Activated CD4-positive, alpha-beta T cell treated with anti-CD3 and anti-CD28 coated beads, Interleukin-10, Interleukin-2, amounts not matched to agents 100 ng/mL and 50 ng/mL, durations not matched to agents 16 hours and 8 hours (primary cell): ENCODE measurements around the gene KCNJ15.
A peak's percentile ranks its signal among the peaks of the same experiment; 100 is the strongest.

Experiments used
- DNase-seq: peaks from one replicate; pipeline ENCODE4 v3.0.0-alpha.2; 2020

The KCNJ15 gene

DNA sequence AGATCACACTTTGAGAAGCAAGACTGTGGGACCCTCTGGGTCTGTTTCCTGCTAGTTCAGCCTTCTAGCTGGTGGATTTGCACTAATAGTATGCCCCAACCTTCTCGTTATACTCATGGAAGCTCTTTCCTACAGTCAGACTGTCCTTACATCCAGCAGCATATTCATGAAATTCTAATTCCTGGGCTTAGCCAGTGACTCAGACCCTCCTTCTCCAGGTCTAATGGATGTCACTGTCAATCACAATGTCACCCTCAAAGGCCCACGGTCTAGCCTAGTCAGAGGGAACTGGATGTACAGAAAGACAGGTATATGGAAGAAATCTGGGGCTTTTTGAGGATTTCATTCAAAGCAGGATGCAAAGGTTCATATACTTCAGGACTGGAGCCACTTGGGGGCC lies 72.4 kb downstream of the KCNJ15 start:
- no peak for DNase-seq

DNA sequence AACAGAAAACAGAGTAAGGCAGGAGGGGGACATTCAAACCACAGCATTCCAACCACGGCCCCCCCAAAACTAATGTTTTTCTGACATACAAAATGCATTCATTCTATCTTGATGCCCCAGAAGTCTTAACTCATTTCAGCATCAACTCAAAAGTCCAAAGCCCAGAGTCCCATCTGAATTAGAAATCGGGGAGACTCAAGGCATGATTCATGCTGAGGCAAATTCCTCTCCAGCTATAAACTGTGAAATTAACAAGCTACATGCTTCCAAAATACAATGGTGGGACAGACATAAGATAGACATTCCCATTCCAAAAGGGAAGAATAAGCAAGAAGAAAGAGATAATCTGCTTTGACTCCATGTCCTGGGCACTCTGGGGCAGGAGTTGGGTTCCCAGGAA lies 73.9 kb downstream of the KCNJ15 start:
- no peak for DNase-seq

DNA sequence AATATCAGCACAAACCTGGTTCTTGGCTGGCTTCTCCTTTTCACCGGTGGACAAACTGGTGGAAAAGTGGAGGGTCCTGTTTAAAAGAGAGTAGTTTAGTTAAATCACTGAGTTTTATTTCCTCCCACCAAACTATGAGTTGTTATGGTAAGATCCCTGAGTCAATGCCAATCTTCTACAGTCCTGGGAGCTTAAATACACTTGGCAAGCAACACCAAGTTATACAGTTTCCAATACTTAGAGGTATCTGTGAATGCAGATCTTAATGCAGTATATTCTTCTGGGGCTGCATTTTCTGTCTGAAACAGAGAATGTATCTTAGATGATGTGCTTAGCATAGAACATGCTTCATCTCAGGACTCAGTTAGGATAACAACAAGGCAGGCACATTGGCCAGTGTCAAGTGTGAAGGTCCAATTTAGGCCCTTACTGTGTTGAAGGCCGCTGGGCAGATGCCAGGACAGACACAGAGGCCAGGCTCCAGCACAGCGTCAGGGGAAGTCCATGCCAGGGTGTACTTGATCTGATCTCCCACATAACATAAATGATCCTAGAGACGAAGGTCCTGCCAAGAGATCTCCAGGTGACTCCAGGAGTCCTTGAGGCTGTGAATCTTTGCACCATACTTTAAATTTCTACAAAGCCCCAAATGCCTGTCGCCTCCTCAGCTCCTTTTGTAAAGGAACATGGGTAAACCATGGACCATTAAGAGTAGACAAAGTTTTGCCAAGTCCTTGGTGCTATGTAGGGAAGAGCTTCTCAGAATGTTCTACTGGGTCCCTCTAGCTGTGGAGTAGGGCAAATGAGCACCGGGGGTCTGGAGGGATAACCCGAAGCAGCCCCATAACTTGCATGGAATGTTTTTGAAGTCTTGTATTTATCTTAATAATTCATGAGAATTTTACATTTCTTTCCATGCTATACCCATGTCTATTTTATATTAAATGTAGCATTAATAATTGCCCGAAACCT lies 76.8 kb downstream of the KCNJ15 start:
- DNase-seq, result no peak

DNA sequence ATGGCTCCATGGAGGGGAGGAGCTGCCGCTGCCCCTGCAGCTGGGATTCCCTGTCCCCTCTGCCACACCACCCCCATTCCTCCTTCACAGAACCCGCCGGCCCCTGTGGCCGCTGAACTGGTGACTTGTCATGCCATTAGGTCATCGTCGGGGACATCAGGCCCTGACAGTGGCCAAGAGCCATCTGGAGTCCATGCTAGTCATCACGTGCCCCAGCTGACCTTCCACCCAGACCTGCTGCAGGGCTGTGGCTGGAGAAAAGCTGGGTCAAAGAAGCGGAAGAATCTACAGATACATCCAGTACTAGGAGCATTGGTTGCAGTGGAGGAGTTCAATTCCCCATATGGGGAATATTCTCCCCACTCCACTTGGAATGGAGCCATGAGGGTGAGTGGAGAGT lies 78.1 kb downstream of the KCNJ15 start:
- no peak for DNase-seq

DNA sequence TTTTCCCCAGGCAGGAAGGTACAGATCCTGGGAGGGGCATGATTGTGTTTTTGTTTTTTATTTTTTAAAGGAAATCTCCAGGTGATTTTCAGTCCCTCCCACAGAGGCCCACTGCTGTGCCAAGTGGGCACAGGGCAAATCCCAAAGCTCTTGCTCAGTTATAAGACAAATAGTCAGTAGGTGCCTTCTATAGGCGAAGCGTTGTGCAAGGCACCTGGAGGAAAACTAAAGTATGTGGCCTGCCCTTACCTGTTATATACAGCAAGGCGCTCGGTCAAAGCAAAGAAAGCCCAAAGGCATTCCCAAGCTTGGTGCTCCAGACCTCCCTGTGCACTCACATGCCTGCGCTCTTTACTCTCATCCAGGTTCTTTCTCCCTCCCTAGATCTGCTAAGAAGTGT lies 81.0 kb downstream of the KCNJ15 start:
- no peak for DNase-seq

DNA sequence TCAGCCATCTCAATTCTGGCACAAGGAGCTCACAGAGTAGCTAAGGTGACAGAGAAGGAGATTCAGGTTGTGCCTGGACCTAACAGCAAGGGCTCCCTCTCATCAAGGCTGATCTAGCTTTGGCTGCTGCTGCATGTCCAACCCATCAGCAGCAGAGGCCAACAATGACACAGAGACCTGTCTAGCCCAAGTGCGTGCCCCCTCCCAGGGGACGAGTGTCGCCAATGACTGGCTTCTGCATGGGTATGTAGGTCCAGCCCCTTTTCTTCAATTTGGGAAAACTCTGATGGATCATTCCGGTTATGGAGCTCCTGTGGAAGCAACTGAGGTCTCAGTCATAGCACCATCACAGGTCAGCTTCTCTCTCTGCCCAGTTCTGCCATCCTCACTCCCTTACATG lies 83.3 kb downstream of the KCNJ15 start:
- no peak for DNase-seq

DNA sequence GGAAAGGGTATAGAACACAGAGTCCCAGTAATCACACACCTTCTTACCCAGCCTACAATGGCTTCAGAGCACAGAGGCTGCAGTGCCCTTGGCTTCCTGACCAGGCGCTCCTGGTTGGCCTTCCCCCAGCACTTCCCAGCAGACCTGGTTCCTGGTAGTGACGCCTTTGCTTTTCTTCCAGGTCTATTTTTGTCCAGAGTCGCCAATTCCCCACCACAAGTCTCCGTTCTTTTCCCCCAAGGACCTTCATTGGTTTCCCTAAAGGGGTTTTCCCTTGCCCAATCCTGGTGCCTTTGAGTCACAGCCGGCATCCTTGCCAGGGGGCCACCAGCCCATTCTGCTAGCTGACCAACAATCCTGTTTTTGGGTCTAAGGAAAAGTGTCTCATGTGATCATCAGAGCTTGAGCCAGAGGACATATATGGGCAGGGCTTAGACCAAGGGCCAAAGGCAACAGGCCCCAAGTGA lies 84.8 kb downstream of the KCNJ15 start:
- no peak for DNase-seq

DNA sequence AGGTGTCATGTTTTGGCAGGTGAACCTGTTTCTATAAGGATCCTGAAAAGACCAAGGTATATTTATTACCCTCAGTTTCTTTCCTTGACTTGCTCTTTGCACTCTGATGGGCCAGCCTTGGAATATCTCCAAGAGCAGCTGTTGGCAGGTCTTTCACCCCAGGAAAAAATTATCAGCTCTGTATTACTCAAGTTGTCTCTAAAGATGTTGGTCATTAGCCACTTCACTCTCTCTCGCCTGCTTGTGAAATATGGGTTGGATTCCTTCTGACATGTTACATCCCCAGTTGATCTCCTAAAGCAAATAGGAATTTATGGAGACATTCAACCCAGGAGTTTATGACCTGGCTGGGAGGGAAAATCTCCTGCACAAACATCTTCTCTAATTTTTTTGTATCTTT lies 85.9 kb downstream of the KCNJ15 start:
- DNase-seq, result no peak

DNA sequence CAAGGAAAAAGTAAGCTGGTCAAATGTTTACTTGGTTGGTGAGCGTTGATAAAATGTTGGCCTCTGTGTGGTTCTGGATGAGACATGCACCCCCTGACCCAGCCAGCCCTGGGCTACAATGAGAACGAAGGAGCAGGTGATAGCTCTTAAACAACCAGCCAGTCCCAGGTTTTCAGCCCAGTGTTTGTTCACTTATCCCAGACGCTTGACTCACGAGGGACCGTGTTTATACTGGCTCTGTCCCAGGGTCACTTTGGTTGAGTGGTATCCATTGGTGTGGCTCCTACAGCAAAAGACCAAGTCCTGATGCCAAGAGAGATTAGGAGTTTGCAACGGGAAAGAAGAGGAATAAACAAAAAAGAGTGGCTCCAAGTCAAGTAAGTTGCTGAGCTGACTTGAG lies 86.9 kb downstream of the KCNJ15 start:
- DNase-seq, result no peak

DNA sequence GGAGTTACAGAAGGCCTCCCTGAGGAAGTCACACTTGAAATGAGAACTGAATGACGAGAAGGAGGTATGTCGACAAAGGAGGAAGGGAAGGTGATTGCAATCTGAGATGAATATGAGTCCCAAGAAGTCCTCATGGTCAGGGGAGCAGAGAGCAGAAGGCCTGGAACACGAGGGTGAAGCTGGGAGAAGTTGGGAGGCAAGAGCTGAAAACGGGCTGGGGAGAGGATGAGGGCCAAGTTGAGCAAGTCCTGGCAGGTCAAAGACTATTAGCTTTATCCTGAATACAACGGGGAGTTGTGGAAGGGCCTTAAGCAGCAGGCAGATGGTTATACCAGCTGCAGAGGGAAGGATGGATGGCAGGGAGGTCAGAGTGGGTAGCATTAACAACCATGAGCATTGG lies 89.5 kb downstream of the KCNJ15 start:
- no peak for DNase-seq

DNA sequence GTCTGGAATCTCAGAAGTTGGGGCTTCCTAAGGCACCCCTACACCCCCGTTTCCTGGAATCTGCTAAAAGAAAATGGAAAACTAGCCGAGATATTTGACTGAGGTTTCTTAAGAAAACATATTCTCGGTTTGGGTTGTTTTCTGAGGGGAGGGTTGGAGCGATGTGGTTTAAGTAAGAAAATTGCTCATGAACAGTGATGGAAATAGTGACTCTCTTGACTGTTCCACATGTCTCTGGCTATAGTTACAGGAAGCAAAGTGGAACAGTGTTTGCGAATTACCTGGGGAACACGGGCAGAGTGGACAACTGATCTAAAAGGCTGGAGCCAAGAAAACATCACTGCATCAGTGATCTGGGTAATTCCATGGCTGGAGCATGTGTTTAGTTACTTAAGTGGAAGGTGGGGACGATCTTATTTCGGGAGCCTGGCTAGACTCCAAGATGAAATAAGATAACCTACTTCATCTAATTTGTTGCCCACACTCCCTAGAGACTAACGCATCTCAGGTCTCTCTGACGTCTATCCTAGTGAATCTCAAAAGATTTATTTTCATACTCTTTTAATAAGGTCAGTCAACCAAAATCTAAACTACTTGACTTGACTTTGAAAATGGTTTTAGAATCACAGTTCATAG lies 92.4 kb downstream of the KCNJ15 start:
- DNase-seq, result peak; percentile 21

DNA sequence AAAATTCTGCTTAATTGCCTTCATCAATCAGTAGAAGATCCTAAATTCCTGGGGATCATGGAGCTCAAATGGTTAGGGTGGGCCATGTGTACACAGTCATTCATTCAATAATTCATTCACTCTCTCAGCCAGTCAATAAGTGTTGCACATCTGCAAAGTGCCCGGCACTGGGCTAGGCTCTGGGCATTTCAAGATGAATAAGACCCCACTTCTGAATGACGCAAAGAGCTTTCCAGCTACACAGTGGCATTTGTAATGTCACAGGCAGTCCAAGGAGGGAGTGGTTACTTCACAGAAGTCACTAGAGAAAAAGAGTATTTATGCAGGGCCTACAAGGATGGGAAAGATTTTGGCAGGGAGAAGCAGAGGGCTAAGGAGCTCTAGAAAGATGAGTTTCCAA lies 93.2 kb downstream of the KCNJ15 start:
- no peak for DNase-seq

DNA sequence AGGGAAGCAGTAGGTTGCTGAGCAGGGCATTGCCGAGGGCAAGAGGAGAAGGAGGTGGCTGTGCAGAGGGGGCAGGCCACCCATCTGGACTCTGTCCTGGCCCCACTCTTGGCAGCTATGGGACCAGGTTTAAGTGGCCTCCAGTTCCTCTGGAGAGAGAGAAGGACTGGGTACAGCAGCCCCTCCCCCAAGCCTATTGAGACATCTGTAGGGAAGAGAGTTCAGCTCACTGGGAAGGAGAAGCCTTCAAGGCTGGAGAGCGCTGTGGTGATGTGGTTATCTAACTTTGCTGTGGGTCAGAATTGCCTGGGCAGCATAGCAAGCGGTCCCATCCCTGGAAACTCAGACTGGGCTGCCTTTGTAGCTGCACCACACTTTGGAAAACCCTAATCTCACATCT lies 93.9 kb downstream of the KCNJ15 start:
- no peak for DNase-seq

DNA sequence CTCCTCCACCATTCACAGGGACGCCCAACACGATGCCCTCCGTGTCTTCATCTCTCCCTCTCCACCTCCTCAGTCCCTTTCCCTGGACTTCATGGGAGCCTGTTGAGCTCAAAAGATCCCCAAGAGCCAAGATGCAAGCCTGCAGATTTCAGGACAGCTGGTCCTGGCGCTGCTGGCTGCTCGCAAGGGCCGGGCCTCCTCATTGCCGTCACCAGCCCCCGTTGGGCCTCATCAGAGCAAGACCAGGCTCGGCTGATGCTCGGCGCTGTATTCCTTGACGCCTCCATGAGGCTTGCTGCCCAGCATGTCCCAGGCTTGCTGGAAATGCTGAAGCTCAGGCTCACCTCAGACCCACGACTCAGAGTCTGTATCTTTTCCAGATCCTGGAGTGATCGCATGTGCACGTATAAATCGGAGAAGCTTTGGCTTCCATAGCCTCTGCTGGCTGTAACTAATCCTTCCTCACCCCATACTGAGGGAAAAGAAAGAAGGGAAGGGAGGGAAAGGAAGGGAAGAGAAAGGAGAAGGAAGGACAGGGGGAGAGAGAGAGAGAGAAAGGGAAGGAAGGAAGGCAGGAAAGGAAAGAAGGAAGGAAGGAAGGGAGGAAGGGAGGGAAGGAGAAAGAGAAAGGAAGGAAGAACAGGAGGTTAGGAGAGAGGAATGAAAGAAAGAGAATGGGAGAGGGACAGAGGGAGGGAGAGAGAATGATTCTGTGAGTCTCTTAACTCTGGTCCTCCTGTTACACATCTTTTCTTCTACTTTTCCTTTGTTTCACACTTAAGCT lies 94.6 kb downstream of the KCNJ15 start:
- DNase-seq, result no peak

DNA sequence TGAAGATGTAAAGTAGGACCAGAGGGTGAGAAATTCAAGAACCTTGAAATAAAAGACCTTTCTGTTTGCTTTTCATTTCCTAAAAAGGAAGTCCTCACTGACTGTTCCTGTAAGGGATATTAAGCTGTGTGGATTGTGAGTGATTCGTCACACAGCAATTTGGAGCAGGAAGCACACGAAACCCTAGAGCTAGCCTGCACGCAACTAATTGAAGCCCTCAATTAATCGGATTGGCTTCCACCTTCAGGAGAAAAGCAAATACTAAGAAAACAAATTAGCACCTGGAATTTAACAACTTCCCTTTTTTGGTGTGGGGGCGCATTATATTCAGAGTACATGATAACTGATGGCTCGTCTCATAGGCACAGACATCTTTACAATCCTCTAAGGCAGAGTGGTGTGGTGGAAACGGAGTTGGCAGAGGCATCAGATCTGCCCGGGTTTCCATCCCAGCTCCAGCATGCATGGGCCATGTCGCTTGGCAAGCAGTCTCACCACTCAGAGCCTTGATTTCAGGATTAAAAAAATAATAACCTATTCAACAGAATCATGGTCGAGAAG lies 95.2 kb downstream of the KCNJ15 start:
- DNase-seq, result no peak

DNA sequence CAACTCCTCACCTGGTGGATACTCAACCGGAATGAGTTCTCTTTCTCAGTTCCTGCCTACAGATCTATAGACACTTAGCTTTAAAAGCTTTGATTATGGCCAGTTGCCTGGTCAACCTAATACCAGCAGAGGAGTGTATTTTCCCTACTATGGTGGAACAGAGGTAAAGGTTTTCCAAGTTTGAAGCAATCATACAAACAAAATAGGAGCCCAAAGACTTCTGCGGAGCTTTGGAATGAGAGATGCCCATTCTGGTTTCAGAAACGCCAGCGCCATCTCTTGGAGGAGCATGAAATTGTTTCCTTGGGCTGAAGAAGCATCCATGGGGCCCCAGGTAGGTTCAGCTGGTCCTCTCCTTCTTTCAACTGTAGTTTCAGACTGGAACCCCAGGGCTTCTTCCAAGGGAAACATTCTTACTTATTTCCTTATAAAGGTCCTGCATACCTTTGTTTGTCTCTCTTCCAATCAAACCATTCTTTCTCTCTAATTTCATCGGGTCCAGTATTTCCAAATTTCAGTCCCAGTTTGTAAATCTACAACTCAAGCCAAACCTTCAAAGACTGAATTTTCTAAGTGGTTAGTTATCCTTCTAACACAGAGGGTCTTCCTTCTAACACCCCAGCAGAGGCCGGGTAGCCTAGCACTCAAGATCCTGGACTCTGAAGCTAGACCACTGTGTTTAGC lies 95.9 kb downstream of the KCNJ15 start:
- DNase-seq, result peak; percentile 38

DNA sequence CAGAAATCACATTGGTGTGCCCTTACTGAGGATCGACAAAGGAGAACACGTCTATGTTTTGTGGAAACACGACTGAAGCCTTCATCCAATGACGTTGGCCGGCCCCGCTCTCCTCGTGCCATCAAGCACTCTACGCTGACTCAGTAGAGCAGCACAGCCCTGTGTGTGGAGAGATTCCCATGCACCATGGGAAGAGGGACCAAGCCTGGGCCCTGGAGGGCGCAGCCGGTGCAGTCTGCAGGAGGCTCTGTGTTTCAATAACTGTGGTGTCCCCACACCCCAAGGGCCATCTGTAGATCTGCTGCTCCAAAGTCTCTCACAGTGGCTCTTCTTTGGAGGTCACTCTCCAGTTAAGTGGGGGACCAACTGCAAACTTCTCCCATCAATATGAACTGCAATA lies 97.4 kb downstream of the KCNJ15 start:
- DNase-seq, result no peak

DNA sequence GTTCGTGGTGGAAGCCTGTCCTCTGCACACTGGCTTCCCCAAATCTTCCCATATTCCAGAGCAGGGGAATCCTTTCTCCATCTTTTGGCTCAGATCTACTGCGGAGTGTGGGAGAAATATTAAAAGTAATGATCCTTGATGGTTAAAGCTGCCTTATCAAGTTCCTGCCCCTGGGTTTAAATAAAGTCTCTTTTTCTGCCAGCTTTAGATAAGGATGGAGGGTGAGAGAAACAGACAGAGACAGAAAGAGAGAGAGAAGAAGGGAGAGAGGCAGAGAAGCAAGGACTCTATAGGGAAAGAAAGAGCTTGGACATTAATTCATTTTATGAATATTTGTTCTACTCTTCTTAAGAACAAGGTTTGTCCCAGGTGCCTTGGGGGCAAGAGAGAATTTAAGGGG lies 98.0 kb downstream of the KCNJ15 start:
- no peak for DNase-seq

DNA sequence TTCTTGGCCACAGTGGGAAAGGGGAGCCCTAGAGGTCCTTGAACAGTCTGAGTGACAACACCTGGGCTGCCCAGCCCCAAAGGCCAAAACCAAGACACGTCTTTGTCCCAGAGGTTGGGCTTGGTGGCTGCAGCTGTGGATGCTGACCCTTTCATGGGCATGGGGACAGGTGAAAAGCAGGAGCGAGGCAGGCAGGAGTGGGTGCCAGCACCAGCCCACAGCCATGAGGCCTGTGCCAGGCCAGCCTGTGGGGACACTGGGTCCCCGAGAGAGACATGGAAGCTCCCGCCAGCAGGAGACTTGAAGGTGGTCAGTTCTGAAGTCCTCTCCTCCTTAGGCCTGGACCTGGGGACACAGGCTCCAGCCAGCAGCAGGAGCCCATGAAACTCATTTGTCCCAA lies 98.6 kb downstream of the KCNJ15 start:
- no peak for DNase-seq

DNA sequence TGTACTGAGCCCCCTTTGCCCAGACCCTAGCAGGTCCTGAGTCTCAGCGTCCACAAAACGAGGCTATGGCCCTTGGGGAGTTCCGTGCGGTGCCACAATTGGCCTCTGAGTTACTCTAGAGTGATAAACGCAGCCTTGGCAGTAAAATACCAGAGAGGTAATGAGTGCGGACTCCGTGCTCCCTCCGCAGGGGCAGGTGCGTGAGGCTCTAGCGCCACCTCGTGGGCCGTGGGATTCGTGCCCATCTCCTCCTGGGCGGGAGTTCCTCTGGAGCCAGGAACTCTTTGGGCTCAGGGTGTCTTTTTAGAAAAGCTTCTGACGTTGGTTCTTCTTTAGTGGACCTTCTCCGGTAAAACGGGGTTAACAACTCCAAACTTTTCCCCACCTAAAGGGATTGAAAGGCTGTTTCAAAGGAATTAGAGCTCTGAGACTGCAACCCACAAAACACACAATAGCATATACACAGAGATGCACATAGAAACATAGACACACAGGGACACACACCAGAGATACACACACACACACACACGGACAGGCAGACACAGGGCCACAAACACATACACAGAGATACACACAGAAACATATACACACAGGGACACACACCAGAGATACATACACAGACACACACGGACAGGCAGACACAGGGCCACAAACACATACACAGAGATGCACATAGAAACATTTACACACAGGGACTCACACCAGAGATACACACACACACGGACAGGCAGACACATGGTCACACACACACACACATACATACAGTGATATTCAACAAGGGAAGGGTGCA lies 99.4 kb downstream of the KCNJ15 start:
- DNase-seq, result peak; percentile 75
